IMR-90 (cell line): ENCODE data around the gene MPPED1.

Experiments
- MAFK ChIP-seq: IDR thresholded peaks from 2 replicates; pipeline ENCODE4 v1.6.1; 2012; ENCODE audit warnings: low read depth, low read length, improper control_type of control experiment
- MAZ ChIP-seq: IDR thresholded peaks from 2 replicates; pipeline ENCODE4 v1.6.1; 2012; ENCODE audit warnings: low read depth, mild to moderate bottlenecking, low read length, improper control_type of control experiment, moderate library complexity, borderline replicate concordance
- NFE2L2 ChIP-seq: fragments of 150-350 bp; IDR thresholded peaks from 2 replicates; pipeline ENCODE4 v1.6.1; 2016; ENCODE audit warnings: low read depth, mild to moderate bottlenecking, low read length
- POLR2A ChIP-seq: IDR thresholded peaks from 2 replicates; pipeline ENCODE4 v1.6.1; 2012; ENCODE audit warnings: mild to moderate bottlenecking, low read depth, low read length
- RAD21 ChIP-seq: IDR thresholded peaks from 2 replicates; pipeline ENCODE4 v1.6.1; 2012; ENCODE audit warnings: low read length, improper control_type of control experiment
- USF2 ChIP-seq: fragments of 150-350 bp; IDR thresholded peaks from 2 replicates; pipeline ENCODE4 v1.6.1; 2017; ENCODE audit warnings: mild to moderate bottlenecking, antibody characterized with exemption, low read length, low read depth
- TF ChIP-seq, protein P1 (sequence below): conservative IDR thresholded peaks from 2 replicates; pipeline ENCODE4 v1.5.1; 2012; ENCODE audit warnings: mild to moderate bottlenecking, low read depth, low read length, improper control_type of control experiment

GRCh38 chr22:43553451-43554258, 141.8 kb downstream of the MPPED1 start:
- TF ChIP-seq, protein P1, sequence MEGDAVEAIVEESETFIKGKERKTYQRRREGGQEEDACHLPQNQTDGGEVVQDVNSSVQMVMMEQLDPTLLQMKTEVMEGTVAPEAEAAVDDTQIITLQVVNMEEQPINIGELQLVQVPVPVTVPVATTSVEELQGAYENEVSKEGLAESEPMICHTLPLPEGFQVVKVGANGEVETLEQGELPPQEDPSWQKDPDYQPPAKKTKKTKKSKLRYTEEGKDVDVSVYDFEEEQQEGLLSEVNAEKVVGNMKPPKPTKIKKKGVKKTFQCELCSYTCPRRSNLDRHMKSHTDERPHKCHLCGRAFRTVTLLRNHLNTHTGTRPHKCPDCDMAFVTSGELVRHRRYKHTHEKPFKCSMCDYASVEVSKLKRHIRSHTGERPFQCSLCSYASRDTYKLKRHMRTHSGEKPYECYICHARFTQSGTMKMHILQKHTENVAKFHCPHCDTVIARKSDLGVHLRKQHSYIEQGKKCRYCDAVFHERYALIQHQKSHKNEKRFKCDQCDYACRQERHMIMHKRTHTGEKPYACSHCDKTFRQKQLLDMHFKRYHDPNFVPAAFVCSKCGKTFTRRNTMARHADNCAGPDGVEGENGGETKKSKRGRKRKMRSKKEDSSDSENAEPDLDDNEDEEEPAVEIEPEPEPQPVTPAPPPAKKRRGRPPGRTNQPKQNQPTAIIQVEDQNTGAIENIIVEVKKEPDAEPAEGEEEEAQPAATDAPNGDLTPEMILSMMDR, result no peak
- TF ChIP-seq POLR2A (no peak), NFE2L2 (no peak), USF2 (no peak), RAD21 (no peak), MAFK (no peak), MAZ (no peak)
